Cardiac fibroblast (primary cell): ENCODE data around the gene OPN4.

Experiments used
- DNase-seq, 2 donors: peaks; one replicate each; pipeline versions ENCODE4 v3.0.0 to v3.0.0-alpha.2; 2010; ENCODE audit warnings: low read depth in 2 of 2
- H3K4me3 ChIP-seq, 2 donors: replicated peaks in 1 of 2; 1 replicate in 1 of 2; 2 replicates in 1 of 2; pipeline ENCODE4 v1.5.1; 2011; ENCODE audit warnings: low read depth in 2 of 2, low read length in 2 of 2, mild to moderate bottlenecking in 2 of 2, moderate library complexity in 1 of 2
- CTCF ChIP-seq: IDR thresholded peaks from one replicate; pipeline ENCODE4 v1.5.1; 2011; ENCODE audit warnings: low read depth, mild to moderate bottlenecking, low read length, inconsistent platforms

The OPN4 gene

GRCh38 chr10:86709396-86710185 lies 55.2 kb downstream of the OPN4 start:
- TF ChIP-seq CTCF, result no peak
- H3K4me3 ChIP-seq, result no peak overlapping the region
- no peak for DNase-seq

- H3K4me3 ChIP-seq, result peak overlapping the region; percentile 42 to 60
- peak; percentile 88 to 95 for DNase-seq
- peak; percentile 60 for TF ChIP-seq CTCF
Measured at GRCh38 chr10:86710987-86711512, 56.7 kb downstream of the OPN4 start.

GRCh38 chr10:86711513-86712316 lies 57.4 kb downstream of the OPN4 start:
- H3K4me3 ChIP-seq, result peak overlapping the region; percentile 43 to 60
- TF ChIP-seq CTCF, result no peak
- DNase-seq, result peak; percentile 38 to 43

GRCh38 chr10:86712317-86712707 lies 58.0 kb downstream of the OPN4 start:
- TF ChIP-seq CTCF, result no peak
- DNase-seq, result peak; percentile 28 to 34
- H3K4me3 ChIP-seq, result peak overlapping the region; percentile 43 to 60

- H3K4me3 ChIP-seq, result no peak overlapping the region
- TF ChIP-seq CTCF, result no peak
- DNase-seq, result no peak
Measured at GRCh38 chr10:86715156-86715795, 60.9 kb downstream of the OPN4 start.

- DNase-seq, result no peak
- no peak for TF ChIP-seq CTCF
- H3K4me3 ChIP-seq, result no peak overlapping the region
Measured at GRCh38 chr10:86715836-86716235, 61.5 kb downstream of the OPN4 start.
